ENCODE measurements around the gene KCP.
"Not testable (repeated sequence)": the region's sequence is repeated elsewhere in the genome, so short reads cannot be mapped to it uniquely, and the experiment has no call there.

The KCP gene

GRCh38 chr7:128919881-128920799, 9.6 kb upstream of the KCP start:
- no peak for DNase-seq

- DNase-seq: no peak
Observed at GRCh38 chr7:128919241-128919640, 8.7 kb upstream of the KCP start.

- no peak for DNase-seq
Observed at GRCh38 chr7:128918016-128918665, 7.6 kb upstream of the KCP start.

- no peak for DNase-seq
Observed at GRCh38 chr7:128917122-128917521, 6.6 kb upstream of the KCP start.

GRCh38 chr7:128916643-128916915, 6.1 kb upstream of the KCP start:
- DNase-seq: no peak

- DNase-seq: no peak
Observed at GRCh38 chr7:128915841-128916642, 5.5 kb upstream of the KCP start.

- no peak for DNase-seq
Observed at GRCh38 chr7:128915271-128915819, 4.8 kb upstream of the KCP start.

- DNase-seq: no peak
Observed at GRCh38 chr7:128914566-128915151, 4.2 kb upstream of the KCP start.

GRCh38 chr7:128913870-128914565, 3.5 kb upstream of the KCP start:
- DNase-seq: no peak

GRCh38 chr7:128912709-128913495, 2.4 kb upstream of the KCP start:
- not testable (repeated sequence) for DNase-seq

- no peak for DNase-seq
Observed at GRCh38 chr7:128912281-128912680, 1.8 kb upstream of the KCP start.

- no peak for DNase-seq
Observed at GRCh38 chr7:128911423-128912031, 1.0 kb upstream of the KCP start.

- no peak for DNase-seq
Observed at GRCh38 chr7:128909625-128910568, 612 bp downstream of the KCP start.

- DNase-seq: no peak
Observed at GRCh38 chr7:128908750-128909624, 1.5 kb downstream of the KCP start.

- DNase-seq: no peak
Observed at GRCh38 chr7:128906766-128907559, 3.5 kb downstream of the KCP start.

- DNase-seq: no peak
Observed at GRCh38 chr7:128906001-128906765, 4.3 kb downstream of the KCP start.
